Stimulated activated CD4-positive, alpha-beta T cell treated with anti-CD3 and anti-CD28 coated beads, Interleukin-15, amount 100 ng/mL, for 24 hours (primary cell): Measurements from ENCODE around the gene CDIP1.
"Not testable (repeated sequence)": the region's sequence is repeated elsewhere in the genome, so short reads cannot be mapped to it uniquely, and the experiment has no call there.

Experiments used
- DNase-seq: peaks from one replicate; pipeline ENCODE4 v3.0.0-alpha.2; 2020

Gene CDIP1

DNA sequence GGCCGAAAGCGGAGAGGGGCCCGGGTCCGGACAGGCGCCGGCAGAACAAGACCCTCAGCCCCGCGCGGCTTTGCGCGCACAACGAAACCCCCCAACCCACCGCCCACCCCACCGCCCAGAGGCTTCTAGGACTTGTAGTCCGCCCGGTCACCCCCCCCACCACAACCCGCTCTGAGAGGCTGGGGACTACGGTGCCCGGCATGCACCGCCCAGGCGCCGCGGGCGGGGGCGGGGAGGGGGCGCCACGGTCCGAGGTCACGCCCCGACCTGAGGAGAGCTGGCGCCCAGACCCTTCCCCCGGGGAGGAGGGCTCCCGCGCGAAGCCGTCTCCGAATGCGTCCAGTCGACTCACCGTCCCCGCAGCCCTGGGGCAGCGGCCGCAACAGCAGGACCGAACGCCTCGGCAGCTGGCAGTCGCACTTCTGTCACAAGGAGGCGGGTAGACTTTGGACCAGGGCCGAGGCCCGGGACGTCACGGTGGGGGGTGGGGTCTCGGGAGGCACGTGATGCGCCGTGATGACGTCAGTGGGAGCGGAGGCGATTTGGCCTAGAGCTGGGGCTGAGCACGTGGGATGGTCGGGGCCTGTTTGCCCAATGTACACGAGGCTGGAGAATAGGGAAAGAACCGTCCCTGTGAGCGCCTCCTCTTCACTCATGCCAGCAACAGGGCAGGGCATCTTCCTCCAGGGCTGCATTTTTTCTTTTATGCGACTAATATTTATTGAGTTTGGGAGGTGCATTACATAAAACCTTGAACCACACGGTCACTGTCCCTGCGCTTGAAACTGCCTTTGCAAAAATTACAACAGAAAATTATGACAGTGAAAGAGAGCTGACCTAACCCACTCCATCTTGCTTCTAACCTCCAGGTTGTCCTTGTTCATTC, at the start of gene CDIP1:
TSS of gene CDIP1 (minus strand) at position 424 of the 886 bp plus-strand sequence. CDS start 24,643 bp downstream, outside the sequence.
- peak; percentile 98 for DNase-seq

DNA sequence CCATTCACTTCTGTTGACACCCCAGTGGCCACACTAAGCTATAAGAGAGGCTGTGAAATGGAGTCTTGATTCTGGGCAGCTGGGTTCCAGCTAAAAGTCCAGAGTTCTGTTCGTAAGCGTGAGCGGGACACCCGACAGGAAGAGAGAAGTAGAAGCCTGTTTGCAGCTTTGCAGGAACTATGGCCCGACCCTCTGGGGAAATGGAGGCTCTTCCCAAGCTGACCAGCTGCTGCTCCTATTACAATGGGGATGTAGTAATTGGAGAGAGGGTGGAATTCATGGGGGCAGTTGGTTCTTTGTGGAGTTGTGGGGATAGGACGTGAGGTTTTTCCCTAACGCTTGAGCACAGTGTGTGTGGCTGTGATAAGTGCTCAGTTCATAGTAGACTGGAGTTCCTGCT, 47.7 kb upstream of the CDIP1 start:
- no peak for DNase-seq

DNA sequence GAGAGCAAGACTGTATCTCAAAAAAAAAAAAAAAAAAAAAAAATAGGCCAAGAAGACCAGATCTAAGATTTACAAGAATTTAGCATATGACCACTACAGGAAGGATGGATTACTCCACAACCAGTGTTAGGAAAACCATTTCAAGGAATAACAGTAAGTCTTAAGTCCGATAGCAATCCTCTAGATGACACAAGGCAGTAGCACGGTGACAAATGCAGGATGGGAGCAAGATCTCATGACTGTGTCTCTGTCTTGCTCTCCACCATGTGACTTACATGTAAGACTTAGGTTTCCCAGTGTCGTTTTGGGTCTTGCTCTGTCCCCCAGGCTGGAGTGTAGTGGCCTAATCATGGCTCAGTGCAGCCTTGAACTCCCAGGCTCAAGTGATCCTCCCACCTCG, 45.3 kb upstream of the CDIP1 start:
- no peak for DNase-seq

DNA sequence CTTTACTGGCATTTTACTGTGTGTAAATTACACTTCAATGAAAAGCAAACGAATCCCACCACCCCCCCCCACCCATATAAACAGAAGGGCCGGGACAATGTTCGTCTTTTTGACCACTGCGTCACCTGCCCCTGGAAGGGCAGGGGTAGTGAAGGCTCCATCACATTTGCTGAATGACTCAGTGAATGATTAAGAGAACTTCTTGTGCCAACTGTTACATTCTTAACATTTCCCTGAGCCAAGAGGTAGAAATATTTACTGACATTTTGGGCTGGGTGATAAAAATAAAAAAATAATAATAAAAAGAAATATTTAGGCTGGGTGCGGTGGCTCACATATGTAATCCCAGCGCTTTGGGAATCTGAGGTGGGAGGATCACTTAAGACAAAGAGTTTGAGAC, 41.7 kb upstream of the CDIP1 start:
- no peak for DNase-seq

DNA sequence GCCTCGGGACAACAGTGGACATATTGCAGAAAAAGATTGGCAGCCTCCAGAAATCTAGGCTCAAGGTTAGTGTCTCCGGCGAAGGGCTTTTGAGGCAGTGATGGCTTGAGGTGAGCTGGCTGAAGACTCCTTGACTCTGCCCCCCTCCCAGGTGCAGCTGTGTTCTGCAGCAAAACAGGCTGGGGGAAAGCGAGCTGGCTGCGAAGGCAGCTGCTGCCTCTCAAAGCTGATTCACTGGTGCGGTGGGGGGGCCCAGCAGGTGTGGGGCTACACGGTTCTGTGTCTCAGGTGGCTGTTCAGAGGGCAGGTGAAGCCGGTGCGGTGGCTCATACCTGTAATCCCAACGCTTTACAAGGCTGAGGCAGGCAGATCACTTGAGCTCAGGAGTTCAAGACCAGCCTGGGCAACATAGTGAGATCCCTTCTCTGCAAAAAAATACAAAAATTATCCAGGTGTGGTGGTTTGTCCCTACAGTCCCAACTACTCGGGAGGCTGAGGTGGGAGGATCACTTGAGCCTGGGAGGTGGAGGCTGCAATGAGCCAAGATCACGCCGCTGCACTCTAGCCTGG, 40.5 kb upstream of the CDIP1 start:
- no peak for DNase-seq

DNA sequence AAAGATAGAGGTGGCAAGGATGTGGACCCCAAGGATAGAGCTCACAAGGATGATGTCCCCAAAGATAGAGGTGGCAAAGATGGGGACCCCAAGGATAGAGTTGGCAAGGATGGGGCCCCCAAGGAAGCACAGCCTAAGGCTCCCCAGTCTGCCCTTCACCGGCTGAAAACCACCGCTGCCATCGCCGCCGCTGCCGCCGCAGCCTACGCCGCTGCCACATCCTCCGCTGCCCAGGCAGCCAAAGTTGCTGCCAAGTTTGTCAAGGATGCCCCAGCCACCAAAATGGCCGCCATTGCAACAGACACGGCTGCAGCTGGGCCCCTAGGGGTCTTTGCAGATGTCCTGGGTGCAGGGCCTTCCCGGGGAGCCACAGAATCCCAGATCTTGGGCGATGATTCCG, 37.4 kb upstream of the CDIP1 start:
- no peak for DNase-seq

DNA sequence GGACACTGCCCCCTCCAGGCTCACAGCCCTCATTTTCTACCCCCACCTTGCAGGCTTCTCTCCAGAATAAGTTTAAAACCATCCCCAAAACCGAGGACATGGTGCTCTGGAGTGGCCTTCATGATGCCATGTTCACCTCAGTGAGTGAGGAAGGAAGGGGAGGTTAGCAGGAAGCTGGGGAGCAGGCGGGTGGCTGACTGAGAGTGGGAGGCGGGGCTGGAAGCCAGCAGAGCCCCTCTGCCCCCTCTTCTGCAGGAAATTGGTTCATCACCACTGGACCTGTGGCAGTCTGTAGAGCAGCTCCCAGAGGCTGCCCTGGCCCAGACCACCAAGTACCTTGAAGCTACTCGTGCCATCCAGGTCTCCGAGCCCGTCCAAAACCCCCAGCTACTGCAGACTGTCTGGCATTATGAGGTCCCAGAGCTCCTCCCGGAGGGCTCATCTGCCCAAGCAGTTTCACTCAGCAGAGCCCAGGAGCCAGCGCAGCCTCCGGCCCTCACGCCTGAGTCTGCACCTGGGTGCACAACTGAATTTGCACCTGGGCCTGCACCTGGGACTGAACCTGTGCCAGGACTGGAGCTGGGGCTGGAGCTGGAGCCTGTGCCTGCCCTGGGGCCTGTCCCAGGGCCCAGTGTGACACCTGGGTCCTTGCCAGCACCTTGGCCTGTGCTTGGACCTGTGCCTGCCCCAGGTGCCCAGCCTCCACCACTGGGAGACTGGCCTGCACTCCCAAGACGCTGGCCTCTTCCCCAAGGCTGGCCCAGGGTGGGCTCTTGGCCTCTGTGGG, 36.5 kb upstream of the CDIP1 start:
- no peak for DNase-seq

DNA sequence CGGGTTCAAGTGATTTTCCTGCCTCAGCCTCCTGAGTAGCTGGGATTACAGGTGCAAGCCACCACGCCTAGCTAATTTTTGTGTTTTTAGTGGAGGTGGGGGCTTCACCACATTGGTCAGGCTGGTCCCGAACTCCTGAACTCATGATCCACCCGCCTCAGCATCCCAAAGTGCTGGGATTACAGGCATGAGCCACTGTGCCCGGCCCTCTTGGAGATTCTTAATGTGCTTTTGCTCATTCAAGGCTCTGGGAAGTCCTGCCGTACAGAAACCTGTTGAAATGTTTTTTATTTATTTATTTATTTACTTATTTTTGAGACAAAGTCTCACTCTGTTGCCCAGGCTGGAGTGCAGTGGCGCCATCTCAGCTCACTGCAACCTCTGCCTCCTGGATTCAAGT, 35.4 kb upstream of the CDIP1 start:
- not testable (repeated sequence) for DNase-seq

DNA sequence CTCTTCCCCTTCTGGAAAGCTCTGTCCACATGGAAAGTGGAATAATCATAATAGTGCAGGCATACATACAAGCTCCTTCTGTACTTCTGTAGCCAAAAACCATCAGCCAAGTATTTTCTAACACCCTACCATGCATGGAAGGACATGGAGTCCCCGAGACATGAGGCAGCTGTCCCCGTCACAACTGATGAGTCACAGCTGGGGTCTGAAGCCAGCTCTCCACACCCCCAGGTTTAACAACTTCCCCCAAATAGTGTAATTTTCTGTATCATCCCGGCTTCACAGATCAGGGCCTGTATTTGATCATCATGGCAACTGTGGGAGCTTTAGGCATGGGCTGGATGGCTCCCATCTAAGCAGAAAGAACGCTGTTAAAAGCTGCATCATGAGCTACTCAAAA, 34.1 kb upstream of the CDIP1 start:
- no peak for DNase-seq

DNA sequence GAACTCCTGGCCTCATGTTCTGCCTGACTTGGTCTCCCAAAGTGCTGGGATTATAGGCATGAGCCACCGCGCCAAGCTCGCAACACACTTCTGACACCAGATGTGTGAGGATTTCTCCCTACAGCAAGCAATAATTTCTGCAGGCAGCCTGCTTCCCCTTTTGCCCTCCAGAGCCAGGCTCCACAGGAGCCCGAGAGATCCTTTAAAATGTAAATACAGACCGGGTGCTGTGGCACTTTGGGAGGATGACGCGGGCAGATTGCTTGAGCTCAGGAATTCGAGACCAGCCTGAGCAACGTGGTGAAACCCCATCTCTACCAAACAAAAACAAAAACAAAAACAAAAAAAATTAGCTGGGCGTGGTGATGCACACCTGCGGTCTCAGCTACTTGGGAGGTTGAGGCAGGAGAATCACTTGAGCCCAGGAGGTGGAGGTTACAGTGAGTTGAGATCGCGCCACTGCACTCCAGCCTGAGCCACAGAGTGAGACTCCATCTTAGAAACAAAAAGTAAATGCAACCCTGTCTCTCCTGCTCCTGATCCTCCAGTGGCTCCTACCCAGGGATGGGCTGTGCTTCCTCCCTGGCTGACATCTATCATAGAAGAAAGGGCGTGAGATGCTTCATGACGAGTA, 32.2 kb upstream of the CDIP1 start:
- no peak for DNase-seq

DNA sequence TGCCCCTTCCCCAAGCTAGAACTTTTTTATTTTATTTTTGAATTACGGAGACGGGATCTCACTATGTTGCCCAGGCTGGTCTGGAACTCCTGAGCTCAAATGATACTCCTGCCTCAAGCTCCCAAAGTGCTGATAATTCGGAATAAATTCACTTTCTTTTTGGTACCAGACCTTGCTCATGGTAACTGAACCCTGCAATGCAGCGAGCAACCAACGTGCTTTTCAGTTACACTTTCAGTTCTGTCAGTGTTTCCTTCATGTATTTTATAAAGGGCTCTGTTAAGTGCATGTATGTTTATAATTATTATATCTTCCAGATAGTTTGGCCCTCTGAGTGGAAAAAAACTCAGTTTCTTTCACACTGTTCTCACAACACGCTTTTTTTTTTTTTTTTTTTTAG, 31.5 kb upstream of the CDIP1 start:
- DNase-seq = no peak

DNA sequence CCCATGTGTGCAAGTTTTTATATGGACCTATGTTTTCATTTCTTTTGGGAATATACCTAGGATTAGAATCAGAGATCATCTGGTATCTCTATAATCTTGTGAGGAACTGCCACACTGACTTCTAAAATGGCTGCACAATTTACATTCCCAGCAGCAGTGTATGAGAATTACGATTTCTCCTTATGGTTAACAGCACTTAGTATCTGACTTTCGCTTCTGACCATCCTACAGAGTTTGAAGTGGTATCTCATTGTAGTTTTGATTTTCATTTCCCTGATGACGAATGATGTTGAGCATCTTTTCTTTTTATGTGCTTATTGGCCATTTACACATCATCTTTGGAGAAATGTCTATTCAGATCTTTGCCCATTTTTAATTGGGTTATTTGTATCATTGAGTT, 27.6 kb upstream of the CDIP1 start:
- no peak for DNase-seq

DNA sequence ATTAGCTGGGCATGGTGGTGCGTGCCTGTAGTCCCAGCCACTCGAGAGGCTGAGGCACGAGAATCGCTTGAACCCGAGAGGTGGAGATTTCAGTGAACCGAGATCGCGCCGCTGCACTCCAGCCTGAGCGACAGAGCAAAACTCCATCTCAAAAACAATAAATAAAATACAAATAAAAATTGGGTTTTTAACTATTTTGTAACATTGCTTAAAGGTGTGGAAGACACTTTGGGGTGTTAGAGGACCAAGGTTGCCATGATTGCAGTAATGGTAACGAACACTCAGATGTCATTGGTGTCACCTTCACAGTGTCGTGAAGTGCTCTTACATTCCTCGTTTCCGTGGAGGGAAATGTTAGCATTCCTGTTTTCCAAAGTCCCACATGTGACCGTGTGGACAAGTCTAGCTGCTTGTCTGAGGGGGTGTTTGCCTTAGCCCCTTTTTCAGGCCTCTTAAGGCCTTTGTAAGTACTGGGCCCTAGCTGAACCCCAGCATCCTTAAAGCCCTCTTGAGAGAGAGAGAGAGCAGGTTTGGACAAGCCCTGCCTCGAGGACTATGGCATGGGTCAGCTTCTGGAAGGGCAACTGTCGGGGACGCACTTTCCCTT, 26.2 kb upstream of the CDIP1 start:
- no peak for DNase-seq

DNA sequence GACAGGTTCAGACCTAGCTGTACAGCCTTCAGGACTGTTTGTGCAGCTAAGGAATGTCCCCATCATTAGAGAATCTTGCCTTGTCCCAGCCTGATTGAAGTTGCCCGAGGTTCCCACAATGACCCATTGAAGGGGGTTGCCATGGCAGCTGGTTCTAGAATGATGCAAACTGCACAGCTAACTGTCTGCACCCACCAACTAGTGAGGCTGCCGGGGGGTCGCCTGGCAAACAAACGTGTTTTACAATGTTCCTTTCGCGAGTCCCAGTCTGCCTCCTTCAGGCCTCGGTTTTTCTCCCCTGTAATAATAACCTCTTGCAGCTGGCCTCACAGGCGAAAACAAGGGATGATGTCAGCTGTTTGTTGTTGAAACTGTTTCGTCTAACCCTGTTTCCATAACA, 23.0 kb upstream of the CDIP1 start:
- DNase-seq = no peak

DNA sequence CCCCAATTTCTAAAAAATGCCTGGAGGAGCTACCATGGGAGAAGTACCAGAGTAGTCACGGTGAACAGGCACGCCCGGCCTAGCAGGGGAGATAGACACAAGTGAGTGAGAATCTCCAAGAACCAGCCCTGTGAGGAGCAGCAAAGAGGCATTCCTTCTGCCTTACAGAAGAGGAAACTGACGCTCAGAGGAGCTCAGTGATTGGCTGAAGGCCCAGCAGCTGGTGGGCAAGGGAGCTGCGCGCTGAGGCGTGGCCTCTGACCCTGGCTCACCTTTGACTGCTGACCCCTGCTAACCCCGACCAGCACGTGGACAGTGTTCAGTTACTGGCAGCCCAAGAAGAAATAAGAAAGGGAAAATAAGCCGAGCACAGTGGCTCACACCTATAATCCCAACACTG, 19.4 kb upstream of the CDIP1 start:
- no peak for DNase-seq

DNA sequence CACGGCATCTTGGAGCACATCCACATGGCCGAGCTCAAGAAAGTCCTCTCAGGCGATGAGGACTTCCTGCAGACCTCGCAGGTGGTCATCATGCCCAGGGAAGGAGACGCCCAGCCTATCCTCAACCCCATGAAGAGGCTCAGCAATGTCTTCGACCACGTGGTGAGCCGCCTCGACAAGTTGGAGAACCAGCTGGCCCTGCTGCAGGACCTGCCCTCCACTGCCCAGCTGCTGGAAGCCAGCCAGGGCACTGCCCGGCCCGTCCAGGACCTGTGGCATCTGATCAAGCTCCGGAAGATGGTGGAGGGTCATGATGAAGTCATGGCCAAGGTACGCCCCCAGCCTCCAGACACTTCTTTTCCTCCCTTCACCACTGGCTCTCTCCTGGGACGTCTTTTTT, 18.0 kb upstream of the CDIP1 start:
- no peak for DNase-seq

DNA sequence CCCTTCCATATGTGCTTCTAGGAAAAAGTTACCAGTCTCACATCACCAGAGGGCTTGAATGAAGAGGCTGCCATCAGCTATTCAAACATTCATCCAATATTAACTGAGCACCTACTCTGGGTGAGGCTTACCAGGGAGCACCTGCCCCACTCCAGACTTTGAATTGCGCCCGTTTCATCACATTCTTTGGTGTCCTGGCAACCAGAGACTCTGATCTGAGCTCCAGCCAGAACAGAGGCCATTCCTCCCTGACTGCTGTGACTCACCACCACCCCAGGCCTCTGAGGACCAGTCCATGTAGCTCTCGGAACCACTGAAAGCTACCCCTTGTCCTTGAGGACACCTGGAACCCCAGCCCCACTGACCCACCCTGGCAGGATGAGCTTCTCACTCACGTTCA, 17.5 kb upstream of the CDIP1 start, which contains the start of gene C16orf96:
TSS of gene C16orf96 (plus strand) at position 229 of the 400 bp plus-strand sequence. CDS start at position 379, 150 bp downstream.
- no peak for DNase-seq

DNA sequence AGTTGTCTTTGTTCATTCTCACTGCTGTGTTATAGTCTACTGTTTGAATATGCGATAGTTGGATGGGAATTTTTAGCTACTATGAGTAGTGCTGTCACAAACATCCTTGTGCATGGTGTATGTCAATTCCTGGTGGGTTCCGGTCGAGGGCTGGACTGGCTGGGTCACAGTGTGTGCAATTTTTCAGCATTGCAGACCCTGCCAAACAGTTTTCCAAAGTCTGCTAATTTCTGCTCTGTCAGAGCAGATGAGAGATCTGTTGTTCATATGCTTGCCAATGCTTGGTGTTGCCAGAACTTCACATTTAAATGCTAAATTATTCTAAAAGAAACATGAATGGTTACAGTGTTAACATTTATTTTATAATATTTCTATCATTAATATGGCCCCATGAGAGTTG, 14.0 kb upstream of the CDIP1 start:
- no peak for DNase-seq

DNA sequence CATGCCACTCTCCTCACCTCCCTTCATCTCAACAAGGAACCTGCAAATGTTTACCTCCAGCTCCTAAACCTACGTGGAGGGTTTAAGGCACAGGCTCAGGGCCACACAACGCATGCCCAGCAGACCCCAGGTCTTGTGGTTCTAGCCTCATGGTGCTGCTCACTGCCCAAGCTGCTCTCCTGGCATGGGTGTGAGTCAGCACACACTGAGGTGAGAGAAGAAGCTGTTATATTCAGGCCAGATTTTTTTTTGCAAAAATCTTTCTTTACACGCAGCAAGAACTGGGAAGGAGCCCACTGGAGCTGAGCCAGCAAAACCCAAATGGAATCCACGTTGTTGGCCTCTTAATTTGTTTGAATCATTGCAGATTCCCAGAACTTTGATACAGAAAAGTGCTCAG, 12.0 kb upstream of the CDIP1 start:
- no peak for DNase-seq

DNA sequence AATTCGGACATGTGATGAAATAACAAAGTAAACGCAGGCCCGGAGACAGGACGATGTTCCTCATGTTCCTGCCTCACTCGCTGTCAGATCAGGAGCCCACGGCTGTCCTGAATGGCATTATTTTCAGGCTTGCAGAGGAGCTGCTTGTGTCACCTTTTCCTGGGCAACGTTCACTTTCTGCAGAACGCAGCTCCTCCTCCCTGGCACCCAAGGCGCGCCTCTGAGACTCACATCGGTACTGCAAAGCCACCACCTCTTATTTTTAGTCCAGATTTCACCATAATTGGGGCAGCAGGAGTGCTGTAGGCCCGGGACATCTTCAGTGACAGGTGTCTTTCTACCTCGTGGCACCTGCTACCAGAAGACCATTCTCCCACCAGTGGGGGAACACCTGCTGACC, 9.6 kb upstream of the CDIP1 start:
- no peak for DNase-seq

DNA sequence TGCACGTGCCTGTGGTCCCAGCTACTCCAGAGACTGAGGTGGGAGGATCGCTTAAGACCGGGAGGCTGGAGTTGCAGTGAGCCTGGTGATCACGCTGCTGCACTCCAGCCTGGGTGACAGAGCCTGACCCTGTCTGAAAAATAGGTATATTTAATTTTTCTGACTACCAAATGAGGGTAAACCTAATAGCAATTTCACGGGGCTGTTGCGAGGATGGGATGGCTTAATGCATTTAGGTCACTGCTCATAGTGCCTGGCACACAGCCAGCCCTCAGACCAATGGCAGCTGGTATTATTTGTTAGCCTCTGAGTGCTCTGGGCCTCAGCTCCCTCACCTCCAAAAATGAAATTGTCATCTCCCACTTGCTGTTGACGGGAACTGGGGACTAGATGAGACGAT, 5.9 kb upstream of the CDIP1 start:
- no peak for DNase-seq

DNA sequence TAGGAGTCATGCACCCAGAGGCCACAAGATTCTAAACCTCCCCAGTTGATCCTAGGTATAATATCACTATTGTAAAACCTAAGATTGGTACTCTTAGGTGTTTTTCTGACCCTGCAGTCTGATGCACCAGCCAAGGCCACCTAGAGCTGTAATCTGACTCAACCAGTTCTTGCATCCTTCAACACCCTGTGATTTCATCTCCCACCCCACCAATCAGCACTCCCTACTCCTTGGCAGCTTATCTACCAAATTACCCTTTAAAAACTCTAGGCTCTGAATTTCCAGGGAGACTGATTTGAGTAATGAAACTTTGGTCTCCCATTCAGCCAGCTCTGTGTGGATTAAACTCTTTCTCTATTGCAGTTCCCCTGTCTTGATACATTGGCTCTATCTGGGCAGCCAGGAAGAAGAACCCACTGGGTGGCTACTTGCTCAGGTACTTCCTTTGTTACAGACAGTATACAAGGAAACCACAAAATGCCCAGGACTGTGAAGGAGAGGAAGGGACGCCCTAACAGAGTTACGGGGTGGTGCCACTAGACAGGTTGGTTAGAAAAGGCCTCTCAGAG, 1.2 kb upstream of the CDIP1 start:
- no peak for DNase-seq
